Measurements from ENCODE around the gene TMEM176B.
A peak's percentile ranks its signal among the peaks of the same experiment; 100 is the strongest.

The TMEM176B gene

DNA sequence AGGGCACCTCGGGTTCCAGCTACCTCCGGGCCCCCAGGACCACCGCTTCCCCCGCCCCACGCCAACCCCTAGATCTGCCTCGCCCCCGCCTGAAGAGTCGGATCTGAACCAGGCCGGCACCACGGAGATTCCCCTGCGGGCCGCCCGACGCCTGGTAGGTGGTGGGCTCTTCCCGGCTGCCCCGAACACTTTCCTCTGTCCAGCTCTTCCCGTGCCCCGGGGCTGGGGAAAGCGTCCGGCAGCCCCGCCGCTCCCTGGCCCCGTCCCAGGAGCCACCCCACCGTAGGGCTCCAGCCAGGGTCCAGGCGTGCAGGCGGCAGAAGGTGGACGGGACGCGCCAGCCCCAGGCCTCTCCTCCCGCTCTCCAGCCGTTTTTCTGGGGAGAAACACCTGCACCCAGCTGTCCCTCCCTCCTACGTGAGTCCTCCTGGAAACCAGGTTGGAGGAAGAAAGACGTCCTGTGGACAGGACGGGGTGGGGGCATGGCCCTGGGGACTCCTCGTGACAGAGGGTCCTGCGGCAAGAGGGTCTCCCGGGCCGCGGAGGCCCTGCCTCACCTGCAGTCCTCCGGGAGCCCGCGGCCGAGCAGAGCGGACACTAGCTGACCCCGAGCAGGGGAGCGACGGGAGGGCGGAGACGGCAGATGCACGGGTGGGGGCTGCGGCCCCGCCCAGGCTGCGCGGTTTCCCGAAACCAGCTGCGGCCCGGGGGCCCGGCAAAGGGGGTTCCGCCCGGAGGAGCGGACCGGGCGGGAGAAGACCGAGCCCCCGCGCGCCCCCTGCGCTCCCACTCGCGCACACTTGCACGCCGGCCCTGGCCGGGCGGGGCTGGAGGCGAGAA lies at the start of gene TMEM176B:
Gene TMEM176B (minus strand): TSS at position 624 of the 840 bp plus-strand sequence. CDS start 3,795 bp downstream, outside the sequence.
- Histone ChIP-seq H3K27ac (peak within 1 kb of the TSS in 1 of 2 donors; percentile 79), H3K4me3 (peak within 1 kb of the TSS; percentile 73)
- DNase-seq (ENCODE audit: low spot score), result peak; percentile 73
- TF ChIP-seq, protein P1, sequence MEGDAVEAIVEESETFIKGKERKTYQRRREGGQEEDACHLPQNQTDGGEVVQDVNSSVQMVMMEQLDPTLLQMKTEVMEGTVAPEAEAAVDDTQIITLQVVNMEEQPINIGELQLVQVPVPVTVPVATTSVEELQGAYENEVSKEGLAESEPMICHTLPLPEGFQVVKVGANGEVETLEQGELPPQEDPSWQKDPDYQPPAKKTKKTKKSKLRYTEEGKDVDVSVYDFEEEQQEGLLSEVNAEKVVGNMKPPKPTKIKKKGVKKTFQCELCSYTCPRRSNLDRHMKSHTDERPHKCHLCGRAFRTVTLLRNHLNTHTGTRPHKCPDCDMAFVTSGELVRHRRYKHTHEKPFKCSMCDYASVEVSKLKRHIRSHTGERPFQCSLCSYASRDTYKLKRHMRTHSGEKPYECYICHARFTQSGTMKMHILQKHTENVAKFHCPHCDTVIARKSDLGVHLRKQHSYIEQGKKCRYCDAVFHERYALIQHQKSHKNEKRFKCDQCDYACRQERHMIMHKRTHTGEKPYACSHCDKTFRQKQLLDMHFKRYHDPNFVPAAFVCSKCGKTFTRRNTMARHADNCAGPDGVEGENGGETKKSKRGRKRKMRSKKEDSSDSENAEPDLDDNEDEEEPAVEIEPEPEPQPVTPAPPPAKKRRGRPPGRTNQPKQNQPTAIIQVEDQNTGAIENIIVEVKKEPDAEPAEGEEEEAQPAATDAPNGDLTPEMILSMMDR (IDR thresholded peaks at IDR 0.05), result no peak

DNA sequence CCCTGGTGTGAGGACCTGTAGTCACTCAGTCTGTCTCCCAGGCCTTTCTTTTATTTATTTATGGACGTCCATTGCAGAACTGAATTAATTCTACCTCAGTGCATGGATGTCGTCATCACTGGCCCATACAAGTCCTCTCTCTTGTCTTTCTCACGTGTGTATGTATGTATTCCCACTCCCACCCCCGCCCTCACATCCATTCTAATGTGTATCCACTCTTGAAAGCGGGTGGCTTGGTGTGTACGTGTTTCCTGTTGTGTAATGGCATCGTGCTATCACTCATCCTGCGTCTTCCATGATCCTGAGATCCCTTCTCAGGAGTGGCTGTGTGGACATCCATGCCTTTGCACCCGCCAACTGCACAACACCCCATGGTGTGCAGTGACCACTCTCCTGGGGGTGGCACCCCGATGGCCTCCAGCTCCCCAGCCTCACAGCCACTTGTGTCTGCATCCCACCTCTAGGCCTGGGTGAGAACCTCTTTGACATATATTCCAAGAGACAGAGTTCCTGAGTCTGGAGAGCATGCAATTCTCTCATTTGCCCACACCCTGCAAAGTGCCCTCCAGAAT lies 49.1 kb upstream of the TMEM176B start:
- no peak overlapping the region for H3K4me3 ChIP-seq
- TF ChIP-seq, protein P1 (IDR thresholded peaks at IDR 0.05), result no peak
- no peak overlapping the region for H3K27ac ChIP-seq
- DNase-seq (ENCODE audit: low spot score), result peak; percentile 33

DNA sequence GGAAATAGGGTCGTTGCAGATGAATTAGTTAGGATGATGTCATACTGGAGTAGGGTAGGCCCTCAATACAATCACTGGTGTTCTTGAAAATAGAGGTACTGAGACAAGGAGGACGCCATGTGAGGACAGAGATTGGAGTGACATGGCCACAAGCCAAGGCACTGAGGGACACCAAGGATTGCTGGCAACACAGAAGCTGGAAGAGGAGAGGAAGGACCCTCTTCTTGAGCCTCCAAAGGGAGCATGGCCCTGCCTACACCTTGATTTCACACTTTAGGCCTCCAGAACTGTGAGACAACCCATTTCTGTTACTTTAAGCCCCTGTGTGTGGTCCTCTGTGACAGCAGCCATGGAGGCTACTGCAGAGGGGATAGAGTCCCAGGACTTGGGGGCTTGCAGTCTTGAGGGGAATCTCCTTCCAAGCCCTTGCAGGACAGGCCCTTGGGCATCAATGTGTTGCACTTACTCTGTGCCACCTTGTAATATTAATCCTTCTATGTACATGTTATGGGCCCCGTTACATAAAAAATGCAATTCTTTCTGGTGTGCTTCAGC lies 48.5 kb upstream of the TMEM176B start:
- peak; percentile 35 for DNase-seq (ENCODE audit: low spot score)
- Histone ChIP-seq H3K27ac (no peak overlapping the region), H3K4me3 (no peak overlapping the region)
- TF ChIP-seq, protein P1 (IDR thresholded peaks at IDR 0.05), result no peak

DNA sequence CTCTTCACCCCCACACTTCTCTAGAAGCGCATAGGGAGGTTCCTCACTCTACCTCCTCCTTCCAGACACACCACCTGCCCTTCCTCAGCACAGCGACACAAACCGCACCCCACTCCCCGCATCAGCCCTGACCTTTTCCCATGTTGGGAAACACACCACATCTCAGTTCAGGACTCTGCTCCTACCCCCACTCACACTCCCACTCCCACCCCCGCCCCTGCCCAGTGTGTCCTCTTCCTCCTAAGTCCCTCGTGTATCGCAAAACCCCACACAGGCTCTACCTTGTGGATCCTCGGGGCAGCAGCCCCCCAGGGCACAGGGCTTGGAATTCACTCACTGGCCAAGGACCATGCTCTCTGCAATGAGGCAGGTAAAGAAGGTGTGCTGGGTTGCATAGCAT lies 47.9 kb upstream of the TMEM176B start:
- TF ChIP-seq, protein P1 (IDR thresholded peaks at IDR 0.05), result no peak
- peak; percentile 59 for DNase-seq (ENCODE audit: low spot score)
- H3K27ac ChIP-seq, result no peak overlapping the region
- H3K4me3 ChIP-seq, result no peak overlapping the region

DNA sequence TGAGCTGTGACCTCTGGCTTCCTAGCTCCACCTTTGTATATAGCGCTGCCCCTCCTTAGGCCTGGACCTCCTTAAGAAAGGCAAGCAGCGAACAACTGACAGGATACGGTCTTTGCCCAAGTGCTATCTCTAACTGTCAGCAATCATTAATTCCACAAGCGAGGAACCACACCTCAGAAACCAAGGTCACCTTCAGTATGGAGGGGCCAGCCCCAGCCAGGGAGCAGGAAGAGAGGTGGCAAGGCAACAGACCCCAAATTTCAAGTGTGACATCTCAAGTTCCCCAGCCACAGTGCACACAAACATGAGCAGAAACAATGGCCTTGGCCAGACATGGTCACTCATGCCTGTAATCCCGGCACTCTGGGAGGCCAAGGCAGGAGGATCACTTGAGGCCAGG lies 47.4 kb upstream of the TMEM176B start:
- TF ChIP-seq, protein P1 (IDR thresholded peaks at IDR 0.05), result no peak
- no peak overlapping the region for H3K4me3 ChIP-seq
- H3K27ac ChIP-seq, result no peak overlapping the region
- DNase-seq (ENCODE audit: low spot score), result peak; percentile 41

DNA sequence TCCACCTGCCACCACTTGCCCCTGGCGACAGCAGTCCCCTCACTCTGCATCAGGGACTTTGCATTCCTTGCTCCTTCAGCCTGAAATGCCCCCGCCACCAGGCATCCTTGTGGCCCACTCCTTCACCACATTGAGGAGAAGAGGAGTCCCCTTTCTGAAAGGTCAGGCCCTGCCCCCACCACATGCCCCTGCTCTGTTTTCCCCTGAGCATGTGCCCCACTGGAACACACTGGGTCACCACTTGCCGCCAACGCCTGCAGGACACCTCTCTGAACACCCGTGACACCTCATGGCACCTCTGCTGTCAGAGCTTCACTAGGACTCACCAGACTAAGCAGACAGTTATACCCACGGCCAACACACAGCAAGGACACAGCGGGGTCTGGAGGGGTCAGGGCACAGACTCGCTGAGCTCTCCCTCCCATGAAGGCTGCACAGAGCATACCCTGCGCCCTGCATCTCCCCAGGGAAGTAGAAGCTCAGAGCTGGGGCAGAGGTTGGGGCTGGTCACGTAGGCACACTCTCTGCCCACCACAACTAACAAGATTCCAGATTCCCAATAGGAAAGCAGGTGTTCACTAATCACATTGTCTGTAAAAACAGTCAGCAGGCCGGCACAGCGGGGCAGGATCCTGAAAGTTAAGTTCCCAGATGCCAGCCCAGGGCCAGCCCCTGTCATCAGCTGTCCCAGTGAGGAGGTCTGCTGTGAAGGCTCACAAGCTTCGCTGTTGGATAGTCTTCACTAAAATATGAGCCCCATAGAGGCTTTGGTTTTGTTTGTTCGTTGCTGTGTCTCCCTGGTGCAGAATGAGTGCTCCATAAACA lies 46.3 kb upstream of the TMEM176B start:
- TF ChIP-seq, protein P1 (IDR thresholded peaks at IDR 0.05), result no peak
- H3K27ac ChIP-seq, result no peak overlapping the region
- peak; percentile 64 for DNase-seq (ENCODE audit: low spot score)
- H3K4me3 ChIP-seq, result no peak overlapping the region
